Parietal lobe (tissue), 2 donors: ENCODE data around the gene SPINK8. TPM values are rescaled to one million over a fixed set of nuclear protein-coding genes. Genes with fewer than 3 reads are reported as not detected.
A peak's percentile ranks its signal among the peaks of the same experiment; 100 is the strongest.

ENCODE experiments used
- small RNA-seq: library from RNA; depleted of rRNA; stranded (forward); fragments of <200 nt; gene quantifications from one replicate; pipeline ENCODE3, GENCODE V24; 2014; ENCODE audit warnings: low replicate concordance
- total RNA-seq: library from RNA; depleted of rRNA; stranded (reverse); fragments of >200 nt; gene quantifications from one replicate; pipeline ENCODE4 v1.2.3, GENCODE V29; 2014

The SPINK8 gene
- total RNA-seq, result not detected

GRCh38 chr3:48333346-48334245 is at the start of gene SPINK8:
SPINK8 (minus strand) TSS chr3:48333661; CDS start chr3:48328341, 5,320 bp downstream.

GRCh38 chr3:48371651-48372376 is 38.4 kb upstream of the SPINK8 start, which contains the start of gene FBXW12:
FBXW12 (plus strand) TSS chr3:48372219; CDS start chr3:48372768, 549 bp downstream.

GRCh38 chr3:48301020-48301799 is 32.3 kb downstream of the SPINK8 start, which contains the start of gene NME6:
NME6 (minus strand) TSS chr3:48301367.

Small RNAs within 50 kb of the gene (small RNA-seq; reads per million reads assigned to genes)
- gene MIR2115, result 1.3 reads per million, percentile 74 among the genes with 10 or more reads in this experiment
- not detected for gene RF00019
- not detected for gene RN7SL321P

Other genes with a start within 250 kb of the SPINK8 start
- 6.9 TPM for gene CDC25A, start 145.2 kb downstream of the SPINK8 start, total RNA-seq
- gene CAMP, start 110.2 kb downstream of the SPINK8 start, total RNA-seq, result not detected
- gene ZNF589, start 92.6 kb downstream of the SPINK8 start, total RNA-seq, result 49.5 TPM
- 29.7 TPM for gene NME6, start 32.3 kb downstream of the SPINK8 start, total RNA-seq
- 2.8 TPM for gene FBXW12, start 38.6 kb upstream of the SPINK8 start, total RNA-seq
- 152 TPM for gene PLXNB1, start 96.4 kb upstream of the SPINK8 start, total RNA-seq
- gene CCDC51, start 106.5 kb upstream of the SPINK8 start, total RNA-seq, result 6.9 TPM
- gene TMA7, start 106.6 kb upstream of the SPINK8 start, total RNA-seq, result 80.4 TPM
- 9.7 TPM for gene ATRIP, start 113.1 kb upstream of the SPINK8 start, total RNA-seq
- gene SHISA5, start 170.5 kb upstream of the SPINK8 start, total RNA-seq, result 64.8 TPM
- gene PFKFB4, start 223.1 kb upstream of the SPINK8 start, total RNA-seq, result 33.2 TPM
- gene UCN2, start 230.1 kb upstream of the SPINK8 start, total RNA-seq, result not detected